Activated naive CD4-positive, alpha-beta T cell treated with anti-CD3 and anti-CD28 coated beads, Interleukin-2, amount 10 ng/mL, durations not matched to agents 7 days and 5 days (primary cell): ENCODE data around the gene ADAM12.
"Not testable (repeated sequence)": the region's sequence is repeated elsewhere in the genome, so short reads cannot be mapped to it uniquely, and the experiment has no call there.

Source experiments
- CTCF ChIA-PET: fragments of 350-600 bp; sonication (Branson Sonifier 250); formaldehyde crosslinking; loops from one replicate; lab custom pipeline; 2021; ENCODE audit warnings: antibody characterized with exemption; lab: Charles Lee
- DNase-seq: peaks from one replicate; pipeline ENCODE4 v3.0.0-alpha.2; 2020
- H3K27ac Mint-ChIP-seq: one replicate; pipeline ENCODE4 v1.8.0; 2021; ENCODE audit warnings: mild to moderate bottlenecking, moderate library complexity, mixed read lengths
- H3K27me3 Mint-ChIP-seq: one replicate; pipeline ENCODE4 v1.8.0; 2021; ENCODE audit warnings: mild to moderate bottlenecking, mixed read lengths
- H3K36me3 Mint-ChIP-seq: one replicate; pipeline ENCODE4 v1.8.0; 2021; ENCODE audit warnings: mixed read lengths
- H3K4me1 Mint-ChIP-seq: one replicate; pipeline ENCODE4 v1.8.0; 2021; ENCODE audit warnings: mixed read lengths
- H3K4me3 Mint-ChIP-seq: one replicate; pipeline ENCODE4 v1.8.0; 2021; ENCODE audit warnings: mild to moderate bottlenecking, moderate library complexity, mixed read lengths
- H3K9me3 Mint-ChIP-seq: one replicate; pipeline ENCODE4 v1.8.0; 2021; ENCODE audit warnings: mixed read lengths

ADAM12 gene

DNA sequence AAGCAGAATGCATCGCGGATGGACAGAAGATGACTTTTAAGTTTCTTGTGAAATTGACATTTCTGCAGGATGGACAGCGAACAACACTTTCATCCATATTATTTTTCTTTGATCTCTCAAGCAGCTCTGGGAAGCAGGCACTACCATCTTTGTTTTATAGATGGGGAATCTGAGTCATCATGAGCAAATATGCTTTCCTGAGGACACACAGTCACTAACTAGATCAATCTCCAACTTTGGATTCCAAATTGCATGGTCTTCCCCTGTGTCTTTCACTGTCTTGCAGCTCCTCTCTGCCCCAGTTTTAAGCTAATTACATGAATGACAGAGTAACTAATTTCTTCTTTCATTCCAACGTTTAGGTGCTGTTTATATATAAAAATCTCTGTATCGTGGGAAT is 201.5 kb downstream of the ADAM12 start:
- Mint-ChIP-seq H3K4me3 (no peak overlapping the region), H3K36me3 (no peaks in the 10 kb centered on the region), H3K27ac (no peak overlapping the region), H3K27me3 (no peaks in the 10 kb centered on the region), H3K4me1 (no peaks in the 10 kb centered on the region), H3K9me3 (peaks cover 5% of the 10 kb centered on the region)
- DNase-seq, result no peak
- CTCF ChIA-PET, result no interaction called here

DNA sequence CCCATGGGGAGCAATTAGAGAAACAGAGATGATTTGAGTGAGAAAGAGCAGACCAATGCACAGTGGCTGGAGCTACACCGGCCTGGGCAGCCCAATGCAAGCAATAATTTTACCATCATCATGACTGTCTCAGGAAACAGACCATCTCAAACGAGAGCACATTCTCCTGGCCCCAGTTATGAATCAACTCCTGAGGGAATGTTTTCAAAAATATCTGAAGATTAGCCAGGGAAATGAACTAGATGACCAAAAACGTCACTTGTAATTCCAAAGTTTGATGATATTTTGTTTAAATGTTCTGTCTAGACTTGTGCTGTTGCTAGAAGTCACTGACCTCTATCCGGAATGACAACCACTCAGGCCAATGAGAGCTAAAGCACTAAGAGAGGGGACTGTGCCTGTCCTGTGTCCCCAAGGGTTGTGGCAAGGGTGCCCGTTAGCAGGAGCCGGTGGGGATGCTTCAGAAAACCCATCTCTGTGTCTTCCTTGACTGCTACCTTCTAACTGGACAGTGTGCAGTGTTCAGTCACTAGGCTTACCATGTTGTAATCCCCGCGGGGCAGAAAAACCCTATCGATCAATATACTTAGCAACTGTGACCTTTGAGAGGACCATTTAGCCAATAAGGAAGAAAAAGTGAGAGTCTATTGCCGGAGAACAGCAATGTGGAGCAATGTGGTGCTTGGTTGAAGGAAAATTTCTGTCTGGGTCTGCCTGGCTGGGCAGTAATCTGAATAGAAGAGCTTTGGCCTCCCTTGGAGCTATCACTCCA is 202.4 kb downstream of the ADAM12 start:
- Mint-ChIP-seq H3K4me3 (no peak overlapping the region), H3K9me3 (no peaks in the 10 kb centered on the region), H3K36me3 (no peaks in the 10 kb centered on the region), H3K27ac (no peak overlapping the region), H3K4me1 (no peaks in the 10 kb centered on the region), H3K27me3 (no peaks in the 10 kb centered on the region)
- CTCF ChIA-PET, result no interaction called here
- no peak for DNase-seq

DNA sequence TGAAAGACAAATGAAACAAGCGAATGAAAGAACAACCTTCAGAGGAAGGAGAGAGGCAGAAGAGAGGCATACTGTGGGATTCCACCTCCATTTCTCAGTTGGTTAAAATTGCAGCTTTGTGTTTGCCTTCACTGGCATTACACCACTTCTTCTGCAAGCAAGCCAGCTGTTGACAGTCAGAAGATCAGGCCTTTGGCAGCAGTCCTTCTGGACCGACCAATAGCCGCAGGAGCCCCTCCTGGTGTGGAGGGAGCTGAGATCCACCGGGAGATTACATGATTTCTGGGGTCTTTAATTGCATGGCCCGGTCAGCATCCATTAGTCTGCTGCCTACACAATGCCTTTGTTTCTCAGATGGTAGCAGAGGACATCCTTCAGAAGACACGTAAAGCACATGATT is 206.7 kb downstream of the ADAM12 start:
- Mint-ChIP-seq H3K27me3 (no peaks in the 10 kb centered on the region), H3K36me3 (no peaks in the 10 kb centered on the region), H3K27ac (no peak overlapping the region), H3K4me1 (no peaks in the 10 kb centered on the region), H3K4me3 (no peak overlapping the region), H3K9me3 (no peaks in the 10 kb centered on the region)
- CTCF ChIA-PET, result no interaction called here
- DNase-seq, result no peak

DNA sequence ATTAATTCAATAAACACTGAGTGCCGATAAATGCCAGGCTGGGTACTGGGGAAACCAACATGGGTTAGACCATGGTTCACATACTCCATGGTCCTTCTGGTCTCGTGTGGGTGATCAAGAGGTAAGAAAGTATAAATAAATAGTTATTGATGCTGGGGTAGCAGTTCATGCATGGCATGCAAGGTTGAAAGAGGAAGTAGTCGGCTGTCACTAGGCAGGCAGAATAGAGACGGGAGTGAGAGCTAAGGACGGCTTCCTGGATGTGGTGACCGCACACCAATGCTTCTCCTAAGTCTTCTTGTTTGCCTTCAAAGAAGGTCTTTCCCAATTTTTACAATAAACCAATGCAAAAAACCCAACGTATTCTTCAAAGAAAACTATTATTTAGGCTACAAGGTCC is 208.6 kb downstream of the ADAM12 start:
- Mint-ChIP-seq H3K4me1 (no peaks in the 10 kb centered on the region), H3K36me3 (no peaks in the 10 kb centered on the region), H3K9me3 (no peaks in the 10 kb centered on the region), H3K27me3 (no peaks in the 10 kb centered on the region), H3K27ac (no peak overlapping the region), H3K4me3 (no peak overlapping the region)
- DNase-seq, result no peak
- CTCF ChIA-PET, result no interaction called here

DNA sequence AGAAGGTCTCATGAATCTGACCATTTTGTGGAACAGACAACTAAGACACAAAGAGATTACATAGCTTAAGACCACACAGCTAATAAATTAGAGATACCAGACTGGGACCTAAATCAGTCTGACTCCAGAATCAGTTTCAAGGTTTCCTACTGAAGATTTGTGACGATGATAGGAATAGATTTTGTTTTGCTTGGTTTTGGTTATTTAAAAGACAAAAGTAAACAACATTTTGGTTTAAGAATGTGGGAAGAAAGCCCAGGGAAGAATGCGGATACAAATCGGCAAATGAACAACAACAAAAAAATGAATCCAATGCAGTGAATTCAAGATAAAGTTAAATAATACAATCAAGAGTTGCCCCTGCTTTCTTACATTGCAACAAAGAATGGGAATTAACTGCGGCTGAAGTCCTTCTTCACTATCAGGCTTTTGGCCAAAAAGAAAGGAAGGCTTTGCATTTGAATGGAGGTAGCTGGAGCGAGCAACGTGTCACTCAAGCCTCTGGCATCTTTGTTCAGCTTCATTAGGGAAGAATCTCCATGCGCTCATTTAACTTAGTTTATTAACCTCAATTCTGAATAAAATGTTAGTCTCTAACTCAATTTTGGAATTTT is 210.8 kb downstream of the ADAM12 start:
- DNase-seq, result no peak
- CTCF ChIA-PET, result no interaction called here
- Mint-ChIP-seq H3K27me3 (no peaks in the 10 kb centered on the region), H3K36me3 (no peaks in the 10 kb centered on the region), H3K9me3 (no peaks in the 10 kb centered on the region), H3K4me3 (no peak overlapping the region), H3K27ac (no peak overlapping the region), H3K4me1 (no peaks in the 10 kb centered on the region)

DNA sequence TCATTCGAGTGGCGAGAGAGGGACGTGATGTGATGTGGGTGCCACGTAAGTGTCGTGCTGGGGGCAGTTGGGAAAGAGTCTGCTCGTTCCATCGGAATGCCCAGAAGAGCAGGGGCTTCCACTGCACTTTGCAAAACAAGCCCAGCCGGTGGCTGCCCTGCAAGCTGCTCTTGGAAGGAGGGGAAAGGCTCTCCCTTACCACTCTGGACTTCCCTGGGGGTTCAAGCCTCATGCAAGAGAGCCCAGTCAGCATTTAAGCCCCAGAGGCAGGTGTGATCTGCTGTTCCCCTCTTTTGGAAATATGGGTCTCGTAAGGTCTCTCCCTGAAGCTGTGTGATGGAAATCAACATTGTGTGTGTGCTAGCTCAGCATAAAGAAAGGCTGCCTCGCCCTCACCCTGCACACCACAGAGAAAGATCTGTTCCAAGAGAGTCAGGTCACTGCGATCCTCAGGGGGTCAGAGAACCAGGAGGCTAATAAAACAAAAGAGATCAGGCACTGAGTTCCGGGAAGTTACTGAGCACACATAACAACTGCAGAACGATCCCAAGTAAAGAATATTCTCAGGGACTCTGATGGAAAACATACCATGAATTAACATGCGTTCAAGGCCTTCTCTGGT is 212.5 kb downstream of the ADAM12 start:
- H3K9me3 Mint-ChIP-seq, result no peaks in the 10 kb centered on the region
- no peak overlapping the region for H3K27ac Mint-ChIP-seq
- no peaks in the 10 kb centered on the region for H3K4me1 Mint-ChIP-seq
- DNase-seq, result no peak
- H3K36me3 Mint-ChIP-seq, result no peaks in the 10 kb centered on the region
- H3K27me3 Mint-ChIP-seq, result no peaks in the 10 kb centered on the region
- H3K4me3 Mint-ChIP-seq, result no peak overlapping the region
- CTCF ChIA-PET, result no interaction called here

DNA sequence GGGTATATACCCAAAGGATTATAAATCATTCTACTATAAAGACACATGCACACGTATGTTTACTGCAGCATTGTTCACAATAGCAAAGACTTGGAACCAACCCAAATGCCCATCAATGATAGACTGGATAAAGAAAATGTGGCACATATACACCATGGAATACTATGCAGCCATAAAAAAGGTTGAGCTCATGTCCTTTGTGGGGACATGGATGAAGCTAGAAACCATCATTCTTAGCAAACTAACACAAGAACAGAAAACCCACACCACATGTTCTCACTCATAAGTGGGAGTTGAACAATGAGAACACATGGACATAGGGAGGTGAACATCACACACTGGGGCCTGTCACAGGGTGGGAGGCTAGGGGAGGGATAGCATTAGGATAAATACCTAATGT is 215.5 kb downstream of the ADAM12 start:
- not testable (repeated sequence) for H3K36me3 Mint-ChIP-seq

DNA sequence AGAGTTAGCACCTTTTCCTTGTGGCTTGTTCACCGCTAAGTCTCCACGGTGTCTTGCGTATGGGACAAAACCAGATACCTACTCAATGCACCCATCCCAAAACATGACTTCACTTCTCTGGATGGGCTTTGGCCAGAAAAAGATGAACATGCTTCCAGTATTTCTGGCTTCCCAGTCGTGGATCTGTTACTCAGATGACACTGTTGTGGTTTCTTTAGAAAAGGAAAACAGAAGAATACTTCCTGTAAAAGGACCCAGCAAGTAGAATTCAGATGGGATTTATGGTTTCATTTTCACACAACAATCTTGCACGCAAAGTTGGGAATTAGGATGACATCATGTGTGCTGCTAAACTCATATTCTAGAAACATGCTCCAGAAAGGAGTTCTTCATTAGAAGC is 216.7 kb downstream of the ADAM12 start:
- no peaks in the 10 kb centered on the region for H3K27me3 Mint-ChIP-seq
- DNase-seq, result no peak
- H3K9me3 Mint-ChIP-seq, result no peaks in the 10 kb centered on the region
- no peaks in the 10 kb centered on the region for H3K4me1 Mint-ChIP-seq
- CTCF ChIA-PET, result no interaction called here
- H3K36me3 Mint-ChIP-seq, result no peaks in the 10 kb centered on the region
- no peak overlapping the region for H3K27ac Mint-ChIP-seq
- no peak overlapping the region for H3K4me3 Mint-ChIP-seq

More for the DNA sequence above, 215.5 kb downstream of the ADAM12 start:
- H3K27me3 Mint-ChIP-seq, H3K9me3 Mint-ChIP-seq, H3K4me3 Mint-ChIP-seq, CTCF ChIA-PET, H3K27ac Mint-ChIP-seq, DNase-seq, H3K4me1 Mint-ChIP-seq: not testable (repeated sequence)

DNA sequence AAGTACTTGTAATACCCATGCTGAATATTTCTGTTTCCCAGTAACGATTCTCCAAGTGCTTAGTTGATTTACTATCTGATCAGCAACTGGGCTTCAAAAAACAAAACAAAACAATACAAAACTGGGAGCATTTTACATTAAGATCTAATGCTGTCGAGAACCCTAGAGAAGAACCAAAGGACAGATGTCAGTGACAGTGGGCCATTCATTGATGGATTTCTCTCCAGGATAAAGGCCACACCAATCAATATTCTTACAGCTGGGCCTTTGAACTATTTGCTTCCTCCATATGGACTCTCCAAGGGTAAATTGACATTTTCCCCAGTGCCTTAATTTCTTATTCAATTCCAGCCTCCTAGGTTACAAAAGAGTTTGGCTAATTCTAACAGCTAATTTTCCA is 217.5 kb downstream of the ADAM12 start:
- Mint-ChIP-seq H3K9me3 (no peaks in the 10 kb centered on the region), H3K4me1 (no peaks in the 10 kb centered on the region), H3K4me3 (no peak overlapping the region), H3K27me3 (no peaks in the 10 kb centered on the region), H3K27ac (no peak overlapping the region), H3K36me3 (no peaks in the 10 kb centered on the region)
- CTCF ChIA-PET, result no interaction called here
- no peak for DNase-seq

DNA sequence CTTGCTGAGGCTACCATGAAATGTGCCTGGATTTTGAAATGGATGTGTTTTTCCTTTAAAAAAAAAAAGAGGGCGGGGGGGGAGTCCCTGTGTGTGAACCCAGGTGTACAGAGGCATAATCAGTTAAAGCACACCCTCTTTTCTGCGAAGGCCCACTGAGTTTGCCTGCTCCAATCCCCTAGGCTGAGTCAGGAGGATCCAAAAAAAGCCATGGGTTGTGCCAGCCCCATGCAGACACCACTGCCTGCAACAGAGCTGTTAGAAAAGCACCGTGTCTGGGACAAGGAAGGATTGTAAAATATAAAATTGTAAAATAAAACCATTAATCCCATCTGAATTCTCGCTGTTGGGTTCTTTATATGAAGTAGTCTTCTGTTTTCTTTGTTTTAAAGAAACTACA is 217.9 kb downstream of the ADAM12 start:
- Mint-ChIP-seq H3K27ac (no peak overlapping the region), H3K9me3 (no peaks in the 10 kb centered on the region), H3K4me3 (no peak overlapping the region), H3K27me3 (no peaks in the 10 kb centered on the region), H3K4me1 (no peaks in the 10 kb centered on the region), H3K36me3 (no peaks in the 10 kb centered on the region)
- CTCF ChIA-PET, result no interaction called here
- DNase-seq, result no peak

DNA sequence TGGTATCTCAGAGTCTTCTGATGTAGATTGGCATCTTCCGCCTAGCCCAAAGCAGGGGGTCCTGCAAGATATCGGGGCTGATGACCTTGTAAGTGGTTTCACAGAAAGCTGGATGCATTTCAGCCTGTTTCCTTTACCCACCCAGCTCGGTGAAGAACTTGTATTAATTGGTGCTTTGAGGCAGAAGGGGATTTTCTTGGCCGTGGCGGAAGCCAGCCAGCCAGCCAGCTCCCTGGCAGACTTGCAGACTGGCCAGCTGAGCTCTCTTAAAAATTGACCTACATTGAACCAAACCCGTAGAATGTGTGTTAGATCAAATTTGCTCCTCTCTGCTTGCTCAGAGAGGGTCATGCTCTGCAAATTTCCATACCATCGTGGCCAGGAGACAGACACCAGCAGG is 218.4 kb downstream of the ADAM12 start:
- Mint-ChIP-seq H3K4me3 (no peak overlapping the region), H3K9me3 (no peaks in the 10 kb centered on the region)

DNA sequence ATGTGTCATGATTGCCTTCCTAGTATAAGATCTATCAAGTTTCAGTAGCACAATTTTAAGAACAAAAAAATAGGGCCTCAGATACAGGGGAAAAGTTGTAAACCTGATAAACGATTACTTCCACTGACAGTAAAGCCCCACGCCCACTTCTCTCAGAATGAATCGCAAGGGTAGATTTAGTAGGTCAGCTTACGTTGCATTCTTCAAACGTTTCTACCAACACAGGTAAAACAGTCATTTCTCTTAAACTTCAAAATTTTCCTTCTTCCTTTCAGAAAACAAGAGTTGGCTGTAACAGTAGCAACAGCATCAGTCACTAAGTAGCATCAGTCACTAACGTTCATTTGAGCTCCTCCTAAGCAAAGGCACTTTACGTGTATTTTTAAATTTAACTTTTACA is 221.5 kb downstream of the ADAM12 start:
- no peak for DNase-seq
- Mint-ChIP-seq H3K36me3 (no peaks in the 10 kb centered on the region), H3K27ac (no peak overlapping the region)

More for the DNA sequence above, 218.4 kb downstream of the ADAM12 start:
- Mint-ChIP-seq H3K27me3 (no peaks in the 10 kb centered on the region), H3K4me1 (no peaks in the 10 kb centered on the region), H3K36me3 (no peaks in the 10 kb centered on the region), H3K27ac (no peak overlapping the region)
- CTCF ChIA-PET, result no interaction called here
- DNase-seq, result no peak

DNA sequence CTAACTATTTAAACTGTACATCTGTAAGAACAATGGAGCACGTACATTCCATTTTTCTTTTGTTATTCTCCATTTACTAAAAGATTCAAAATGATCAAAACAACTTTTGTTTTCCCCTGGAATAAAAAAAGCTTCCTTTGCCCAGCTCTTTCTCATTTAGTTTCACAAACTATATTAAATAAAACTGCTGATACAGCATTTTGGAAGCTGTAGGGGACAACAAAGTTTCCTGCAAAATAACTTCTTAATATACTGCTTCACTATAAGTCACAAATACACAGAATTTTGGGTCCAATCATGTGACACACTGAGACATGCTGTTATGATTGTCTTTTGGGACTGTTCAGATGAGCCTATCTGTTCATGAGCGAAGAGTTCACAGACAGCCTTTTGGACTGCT is 222.4 kb downstream of the ADAM12 start:
- H3K4me3 Mint-ChIP-seq, result no peak overlapping the region

More for the DNA sequence above, 221.5 kb downstream of the ADAM12 start:
- Mint-ChIP-seq H3K27me3 (no peaks in the 10 kb centered on the region), H3K4me3 (no peak overlapping the region), H3K9me3 (no peaks in the 10 kb centered on the region), H3K4me1 (no peaks in the 10 kb centered on the region)
- CTCF ChIA-PET, result no interaction called here

DNA sequence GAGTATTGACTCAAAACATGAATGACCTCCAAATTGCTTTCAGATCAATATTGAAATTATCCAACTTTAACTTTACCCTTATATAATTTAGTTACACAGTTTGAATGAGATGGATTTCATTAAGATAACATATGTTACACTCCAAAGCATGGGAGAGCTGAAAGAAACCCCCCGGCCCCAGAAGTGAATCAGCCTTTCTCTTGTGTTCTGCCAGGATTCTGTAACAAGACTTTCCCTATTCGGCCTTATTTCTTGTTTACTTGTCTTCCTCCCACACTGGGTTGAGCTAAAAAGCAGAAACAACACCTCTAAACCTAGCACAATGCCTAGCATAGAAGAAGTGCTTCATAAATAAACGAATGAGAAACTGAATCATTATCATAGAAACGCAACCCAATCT is 224.8 kb downstream of the ADAM12 start:
- H3K36me3 Mint-ChIP-seq, result no peaks in the 10 kb centered on the region
- DNase-seq, result no peak
- no peak overlapping the region for H3K27ac Mint-ChIP-seq
- H3K4me3 Mint-ChIP-seq, result no peak overlapping the region
- H3K27me3 Mint-ChIP-seq, result no peaks in the 10 kb centered on the region
- peaks cover 2% of the 10 kb centered on the region for H3K9me3 Mint-ChIP-seq
- H3K4me1 Mint-ChIP-seq, result no peaks in the 10 kb centered on the region
- CTCF ChIA-PET, result no interaction called here

More for the DNA sequence above, 222.4 kb downstream of the ADAM12 start:
- DNase-seq, result no peak
- Mint-ChIP-seq H3K27ac (no peak overlapping the region), H3K36me3 (no peaks in the 10 kb centered on the region), H3K9me3 (peaks cover 2% of the 10 kb centered on the region), H3K4me1 (no peaks in the 10 kb centered on the region), H3K27me3 (no peaks in the 10 kb centered on the region)
- CTCF ChIA-PET, result no interaction called here

DNA sequence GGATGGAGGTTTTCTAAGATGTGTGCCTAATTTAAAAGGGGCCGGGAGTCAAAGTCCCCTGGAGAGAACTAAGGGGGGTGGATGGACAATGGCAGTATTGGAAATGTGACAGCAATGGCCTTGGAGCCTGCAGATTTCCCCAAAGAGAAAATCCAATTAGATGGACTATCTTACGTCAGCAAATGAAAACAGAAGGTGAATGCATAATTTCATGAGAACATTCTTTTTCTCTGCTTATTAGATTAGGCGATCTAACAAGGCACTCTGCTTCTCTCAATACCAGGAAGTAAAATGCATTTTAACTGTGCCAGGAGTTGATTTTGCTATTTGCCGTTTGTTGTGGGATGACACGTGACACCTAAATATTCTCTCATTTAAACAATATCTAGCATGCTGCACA is 226.6 kb downstream of the ADAM12 start:
- CTCF ChIA-PET, result no interaction called here
- no peak overlapping the region for H3K4me3 Mint-ChIP-seq
- DNase-seq, result no peak
- H3K9me3 Mint-ChIP-seq, result peaks cover 2% of the 10 kb centered on the region
- no peak overlapping the region for H3K27ac Mint-ChIP-seq
- no peaks in the 10 kb centered on the region for H3K27me3 Mint-ChIP-seq
- H3K36me3 Mint-ChIP-seq, result no peaks in the 10 kb centered on the region
- H3K4me1 Mint-ChIP-seq, result no peaks in the 10 kb centered on the region
